HuH-7.5 (cell line): ENCODE data around the gene BTN3A1.
"Not testable (repeated sequence)": the region's sequence is repeated elsewhere in the genome, so short reads cannot be mapped to it uniquely, and the experiment has no call there.

Experiments
- DNase-seq: peaks from one replicate; pipeline ENCODE4 v3.0.0; 2011; ENCODE audit warnings: low spot score

The BTN3A1 gene

GRCh38 chr6:26441977-26442376, 39.9 kb downstream of the BTN3A1 start:
- DNase-seq = no peak

- no peak for DNase-seq
Observed at GRCh38 chr6:26445934-26446667, 44.0 kb downstream of the BTN3A1 start.

DNA sequence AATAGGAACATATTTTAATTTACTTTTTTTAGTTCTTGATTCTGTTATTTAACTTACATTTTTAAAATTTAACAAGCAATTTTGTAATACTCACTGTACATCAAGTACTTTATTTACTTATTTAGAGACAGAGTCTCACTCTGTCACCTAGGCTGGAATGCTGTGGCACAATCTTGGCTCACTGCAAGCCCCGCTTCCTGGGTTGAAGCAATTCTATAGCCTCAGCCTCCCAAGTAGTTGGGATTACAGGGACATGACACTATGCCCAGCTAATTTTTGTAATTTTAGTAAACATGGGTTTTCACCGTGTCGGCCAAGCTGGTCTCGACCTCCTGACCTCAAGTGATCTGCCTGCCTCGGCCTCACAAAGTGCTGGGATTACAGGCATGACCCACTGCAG, 45.2 kb downstream of the BTN3A1 start:
- DNase-seq = no peak

DNA sequence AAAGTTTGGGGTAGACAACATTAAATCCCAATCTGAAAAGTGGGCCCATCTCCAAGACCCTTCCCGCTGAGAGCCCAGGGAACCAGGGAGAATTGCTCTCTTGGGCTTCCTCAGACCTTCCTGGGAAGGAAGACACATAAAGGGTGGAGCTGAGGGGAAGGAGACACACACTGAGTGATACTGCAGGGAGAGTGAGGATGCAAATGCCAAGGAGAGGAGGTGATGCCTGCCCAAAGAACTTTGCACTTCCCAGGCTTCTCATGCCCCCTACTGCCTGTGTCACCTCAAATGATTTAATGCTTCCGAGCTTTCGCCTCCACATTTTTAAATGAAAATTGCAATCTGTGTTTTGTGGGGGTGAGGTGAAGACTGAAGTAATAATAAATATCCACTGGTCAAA, 48.2 kb downstream of the BTN3A1 start:
- DNase-seq = no peak

DNA sequence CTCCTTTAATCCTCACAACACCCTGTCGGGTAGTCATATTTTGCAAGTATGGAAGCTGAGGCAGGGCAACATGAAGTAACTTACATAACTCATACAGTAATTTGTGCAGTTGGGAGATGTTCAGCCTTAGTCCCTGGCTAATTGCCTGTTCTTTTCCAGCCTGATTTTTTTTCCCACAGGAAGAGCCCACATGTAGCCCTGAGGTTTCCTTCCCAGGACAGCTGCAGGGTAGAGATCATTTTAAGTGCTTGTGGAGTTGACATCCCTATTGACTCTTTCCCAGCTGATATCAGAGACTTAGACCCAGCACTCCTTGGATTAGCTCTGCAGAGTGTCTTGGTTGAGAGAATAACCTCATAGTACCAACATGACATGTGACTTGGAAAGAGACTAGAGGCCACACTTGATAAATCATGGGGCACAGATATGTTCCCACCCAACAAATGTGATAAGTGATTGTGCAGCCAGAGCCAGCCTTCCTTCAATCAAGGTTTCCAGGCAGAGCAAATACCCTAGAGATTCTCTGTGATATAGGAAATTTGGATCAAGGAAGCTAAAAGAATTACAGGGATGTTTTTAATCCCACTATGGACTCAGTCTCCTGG, 50.7 kb downstream of the BTN3A1 start:
- no peak for DNase-seq

GRCh38 chr6:26454631-26455030, 52.6 kb downstream of the BTN3A1 start:
- no peak for DNase-seq

- no peak for DNase-seq
Observed at GRCh38 chr6:26455357-26455970, 53.4 kb downstream of the BTN3A1 start.

GRCh38 chr6:26457264-26457805, 55.3 kb downstream of the BTN3A1 start:
- no peak for DNase-seq

DNA sequence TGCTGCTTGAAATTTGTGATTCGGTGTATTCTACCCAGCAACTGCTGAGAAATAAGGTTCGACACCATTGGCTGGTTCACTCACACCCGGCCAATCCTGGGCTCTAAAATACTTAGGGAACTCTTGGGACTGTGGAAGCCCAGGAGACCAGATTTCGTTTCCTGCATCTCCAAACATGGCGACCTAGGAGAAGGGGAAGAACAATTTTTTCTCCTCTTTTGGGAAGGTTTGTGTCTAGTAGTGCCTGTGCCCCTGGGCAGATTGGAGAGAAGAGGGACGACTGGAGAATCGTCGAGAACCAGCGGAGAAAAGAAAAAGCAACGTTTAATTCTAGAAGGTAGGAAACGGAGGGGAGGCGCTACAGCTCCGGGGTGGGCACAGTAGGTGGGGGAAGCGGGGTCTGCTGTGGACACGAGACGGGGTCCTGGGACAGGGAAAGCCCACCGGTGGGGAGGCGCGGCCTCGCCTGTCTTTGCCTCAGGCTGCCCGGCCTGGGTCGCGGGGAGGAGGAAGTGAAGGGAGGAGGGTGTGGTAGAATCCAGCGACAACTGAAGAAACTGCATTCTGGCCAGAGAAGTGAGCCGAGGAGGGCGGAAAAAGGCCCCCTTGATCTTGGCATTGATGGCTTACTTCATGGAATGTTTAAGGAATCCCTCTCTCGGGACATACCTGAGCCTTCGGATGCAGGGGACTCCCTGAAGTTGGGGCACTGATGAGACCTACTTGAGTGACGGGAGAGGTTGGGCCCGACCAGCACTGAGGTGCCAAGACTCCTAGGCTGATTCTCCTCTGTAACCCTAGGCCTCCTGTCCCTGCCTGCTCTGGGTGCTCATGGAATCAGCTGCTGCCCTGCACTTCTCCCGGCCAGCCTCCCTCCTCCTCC, 56.0 kb downstream of the BTN3A1 start, which contains the start of gene BTN2A1:
Gene BTN2A1, plus strand, starts transcription at position 150 of the 883 bp plus-strand sequence. Its CDS starts 682 bp downstream, at position 832.
- DNase-seq = peak; percentile 64

GRCh38 chr6:26459023-26459810, 57.1 kb downstream of the BTN3A1 start:
- DNase-seq = no peak

DNA sequence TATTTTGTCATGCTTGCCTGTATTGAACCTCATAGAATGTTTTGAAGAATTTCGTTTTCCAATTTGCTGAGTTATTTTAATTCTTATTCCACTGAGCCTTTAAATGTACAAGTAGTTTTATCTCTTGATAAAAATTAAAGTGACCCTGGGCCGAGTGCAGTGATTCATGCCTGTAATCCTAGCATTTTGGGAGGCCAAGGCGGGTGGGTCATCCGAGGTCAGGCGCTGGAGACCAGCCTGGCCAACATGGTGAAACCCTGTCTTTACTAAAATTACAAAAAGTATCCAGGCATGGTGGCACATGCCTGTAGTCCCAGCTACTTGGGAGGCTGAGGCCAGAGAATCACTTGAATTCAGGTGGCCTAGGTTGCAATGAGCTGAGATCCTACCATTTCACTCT, 59.3 kb downstream of the BTN3A1 start:
- not testable (repeated sequence) for DNase-seq

DNA sequence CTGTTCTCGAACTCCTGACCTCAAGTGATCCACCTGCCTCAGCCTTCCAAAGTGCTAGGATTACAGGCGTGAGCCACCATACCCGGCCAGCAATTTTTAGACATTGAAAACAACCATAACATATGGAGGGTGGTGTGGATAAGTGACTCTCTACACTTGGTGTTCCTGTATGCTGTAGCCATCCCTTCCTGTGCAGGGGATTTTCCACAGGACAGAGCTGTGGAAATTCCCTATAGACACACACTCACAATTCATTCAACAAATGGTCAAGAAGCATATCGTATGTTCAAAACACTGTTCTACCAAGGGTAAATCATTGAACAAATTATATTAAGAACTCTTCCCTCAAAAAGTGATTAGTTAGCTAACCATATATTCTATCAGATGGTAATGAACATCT, 61.9 kb downstream of the BTN3A1 start:
- DNase-seq = no peak

DNA sequence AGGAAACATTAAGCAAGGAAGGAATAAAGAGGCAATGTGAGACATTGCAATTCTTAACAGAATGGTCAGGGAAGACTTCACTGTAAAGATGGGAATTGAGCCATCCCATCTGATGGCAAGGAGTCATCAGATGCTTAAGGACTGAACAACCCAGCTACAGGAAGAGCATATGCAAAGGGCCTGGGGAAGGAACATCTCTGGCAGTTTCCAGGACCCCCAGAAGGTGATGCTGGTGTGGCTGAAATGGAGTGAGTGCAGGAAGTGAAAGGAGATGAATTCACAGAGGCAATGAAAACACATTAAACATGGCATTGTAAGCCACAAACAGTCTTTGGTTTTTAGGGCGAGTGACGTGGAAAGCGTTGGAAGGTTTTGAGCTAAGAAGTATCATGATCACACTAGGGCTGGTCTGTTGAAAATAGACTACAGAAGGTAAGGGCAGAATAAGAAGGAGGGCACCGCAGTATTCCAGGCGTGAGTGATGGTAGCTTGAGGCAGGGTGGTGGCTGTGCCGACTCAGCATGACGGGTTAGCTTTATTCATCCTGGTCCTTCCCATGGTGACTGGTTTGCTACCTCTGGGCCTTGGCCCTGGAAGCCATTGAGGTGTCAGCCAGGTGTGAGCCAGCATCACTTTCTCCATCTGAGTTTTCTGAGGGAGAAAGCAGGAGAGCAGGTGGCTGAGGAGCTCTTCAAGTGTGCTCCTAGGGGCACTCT, 62.5 kb downstream of the BTN3A1 start:
- DNase-seq = no peak
